Endothelial cell (in vitro differentiated cells): Measurements from ENCODE around the gene CYTH4. TPM values are rescaled to one million over a fixed set of nuclear protein-coding genes. Genes with fewer than 3 reads are reported as not detected.
A peak's percentile ranks its signal among the peaks of the same experiment; 100 is the strongest.

Source experiments
- DNase-seq: peaks from one replicate; pipeline ENCODE4 v3.0.0; 2021; ENCODE audit warnings: low spot score
- H3K27ac Mint-ChIP-seq: one replicate; pipeline ENCODE4 v1.8.0; 2021; ENCODE audit warnings: mixed read lengths, inconsistent platforms; ENCODE audit not compliant: unreplicated experiment
- H3K27me3 Mint-ChIP-seq: one replicate; pipeline ENCODE4 v1.8.0; 2021; ENCODE audit warnings: mild to moderate bottlenecking, moderate library complexity, mixed read lengths, inconsistent platforms; ENCODE audit not compliant: unreplicated experiment
- H3K36me3 Mint-ChIP-seq: one replicate; pipeline ENCODE4 v1.8.0; 2021; ENCODE audit warnings: mild to moderate bottlenecking, low read depth, mixed read lengths, inconsistent platforms; ENCODE audit not compliant: unreplicated experiment
- H3K4me1 Mint-ChIP-seq: one replicate; pipeline ENCODE4 v1.8.0; 2021; ENCODE audit warnings: mild to moderate bottlenecking, mixed read lengths, inconsistent platforms; ENCODE audit not compliant: unreplicated experiment
- H3K4me3 Mint-ChIP-seq: one replicate; pipeline ENCODE4 v1.8.0; 2021; ENCODE audit warnings: mild to moderate bottlenecking, mixed read lengths, inconsistent platforms; ENCODE audit not compliant: unreplicated experiment
- H3K9me3 Mint-ChIP-seq: one replicate; pipeline ENCODE4 v1.8.0; 2021; ENCODE audit warnings: mixed read lengths, inconsistent platforms; ENCODE audit not compliant: unreplicated experiment
- CTCF ChIP-seq: fragments of 200-600 bp; sonication (generic); IDR thresholded peaks from one replicate; pipeline ENCODE4 v1.5.0; 2021; ENCODE audit warnings: antibody characterized with exemption; ENCODE audit not compliant: unreplicated experiment
- total RNA-seq: library from RNA; stranded (reverse); fragmentation: NEBNext Ultra II Directional; extraction: Animal tissue kit (Norgen Biotek cat#: 25700); gene quantifications from one replicate; pipeline ENCODE4 v1.2.1, GENCODE V29; 2021; ENCODE audit not compliant: unreplicated experiment

The CYTH4 gene
- total RNA-seq, 1 donor from 2014 or later, result 0.33 TPM

GRCh38 chr22:37262346-37262745, 20.0 kb upstream of the CYTH4 start:
- DNase-seq, result no peak
- Mint-ChIP-seq H3K27ac (no peak overlapping the region), H3K27me3 (peaks cover 7% of the 10 kb centered on the region), H3K4me1 (peaks cover 8% of the 10 kb centered on the region), H3K9me3 (no peaks in the 10 kb centered on the region), H3K36me3 (no peaks in the 10 kb centered on the region), H3K4me3 (no peak overlapping the region)
- TF ChIP-seq CTCF, result no peak

GRCh38 chr22:37263966-37264887, 18.1 kb upstream of the CYTH4 start:
- no peak for TF ChIP-seq CTCF
- H3K4me3 Mint-ChIP-seq, result no peak overlapping the region
- H3K27me3 Mint-ChIP-seq, result peaks cover 7% of the 10 kb centered on the region

GRCh38 chr22:37266581-37267134, 15.7 kb upstream of the CYTH4 start:
- Mint-ChIP-seq H3K4me1 (no peaks in the 10 kb centered on the region), H3K27me3 (no peaks in the 10 kb centered on the region), H3K4me3 (no peak overlapping the region), H3K27ac (no peak overlapping the region), H3K36me3 (no peaks in the 10 kb centered on the region), H3K9me3 (no peaks in the 10 kb centered on the region)
- DNase-seq, result no peak
- no peak for TF ChIP-seq CTCF

More at GRCh38 chr22:37263966-37264887, 18.1 kb upstream of the CYTH4 start:
- DNase-seq, result no peak
- Mint-ChIP-seq H3K27ac (no peak overlapping the region), H3K36me3 (no peaks in the 10 kb centered on the region), H3K4me1 (peaks cover 6% of the 10 kb centered on the region), H3K9me3 (no peaks in the 10 kb centered on the region)

DNA sequence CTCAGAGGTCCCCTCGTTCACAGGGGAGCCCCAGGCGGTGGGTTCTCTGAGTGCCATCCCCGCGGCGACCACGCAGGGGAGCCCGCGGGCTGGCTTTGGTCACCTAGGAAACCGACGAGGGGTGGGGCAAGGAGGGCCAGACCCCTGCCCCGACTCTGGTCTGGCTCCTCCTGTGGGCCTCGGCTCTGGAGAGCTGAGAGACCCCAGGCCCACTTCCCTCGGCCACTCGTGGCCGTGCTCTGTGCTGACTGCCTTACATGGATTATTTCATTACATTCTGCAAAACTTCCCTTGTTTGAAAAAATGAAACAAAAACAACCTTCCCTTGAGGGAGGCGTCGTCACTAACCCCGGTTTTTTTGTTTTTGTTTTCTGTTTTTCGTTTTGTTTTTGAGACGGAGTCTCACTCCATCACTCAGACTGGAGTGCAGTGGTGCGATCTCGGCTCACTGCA, 15.1 kb upstream of the CYTH4 start:
- no peaks in the 10 kb centered on the region for H3K27me3 Mint-ChIP-seq
- H3K4me3 Mint-ChIP-seq, result no peak overlapping the region
- peak; percentile 83 for DNase-seq
- no peaks in the 10 kb centered on the region for H3K9me3 Mint-ChIP-seq
- H3K36me3 Mint-ChIP-seq, result no peaks in the 10 kb centered on the region
- H3K4me1 Mint-ChIP-seq, result no peaks in the 10 kb centered on the region
- peak; percentile 83 for TF ChIP-seq CTCF
- peak overlapping the region; percentile 58 for H3K27ac Mint-ChIP-seq
